GF-D8 (cell line): ENCODE data around the gene NMUR1.

ENCODE experiments used
- DNase-seq: peaks from one replicate; lab custom pipeline; 2025; lab: John Stamatoyannopoulos, UW

Gene NMUR1

GRCh38 chr2:231554327-231554726 lies 24.1 kb upstream of the NMUR1 start:
- peak; percentile 22 for DNase-seq

GRCh38 chr2:231552752-231553151 lies 22.5 kb upstream of the NMUR1 start:
- no peak for DNase-seq

GRCh38 chr2:231549446-231550239 lies 19.4 kb upstream of the NMUR1 start:
- no peak for DNase-seq

- DNase-seq = no peak
Measured at GRCh38 chr2:231548752-231549151, 18.5 kb upstream of the NMUR1 start.

GRCh38 chr2:231547315-231548110 lies 17.3 kb upstream of the NMUR1 start:
- DNase-seq = no peak

- DNase-seq = no peak
Measured at GRCh38 chr2:231546014-231546715, 15.9 kb upstream of the NMUR1 start.

- peak; percentile 99 for DNase-seq
Measured at GRCh38 chr2:231545105-231545902, 15.1 kb upstream of the NMUR1 start.

GRCh38 chr2:231542136-231542535 lies 11.9 kb upstream of the NMUR1 start:
- no peak for DNase-seq

GRCh38 chr2:231541645-231542044 lies 11.4 kb upstream of the NMUR1 start:
- DNase-seq = no peak

GRCh38 chr2:231539991-231540390 lies 9.7 kb upstream of the NMUR1 start:
- no peak for DNase-seq

GRCh38 chr2:231535961-231536360 lies 5.7 kb upstream of the NMUR1 start:
- DNase-seq = no peak

- DNase-seq = no peak
Measured at GRCh38 chr2:231533777-231534125, 3.5 kb upstream of the NMUR1 start.

- DNase-seq = no peak
Measured at GRCh38 chr2:231533086-231533776, 3.0 kb upstream of the NMUR1 start.

GRCh38 chr2:231532756-231533035 lies 2.5 kb upstream of the NMUR1 start:
- no peak for DNase-seq

- DNase-seq = no peak
Measured at GRCh38 chr2:231531883-231532755, 1.9 kb upstream of the NMUR1 start.

GRCh38 chr2:231531466-231531865 lies 1.2 kb upstream of the NMUR1 start:
- no peak for DNase-seq

GRCh38 chr2:231528636-231529030 lies 1.6 kb downstream of the NMUR1 start:
- no peak for DNase-seq

GRCh38 chr2:231527955-231528635 lies 2.1 kb downstream of the NMUR1 start:
- no peak for DNase-seq

- DNase-seq = no peak
Measured at GRCh38 chr2:231527091-231527395, 3.2 kb downstream of the NMUR1 start.
